HG03066 (cell line): ENCODE data around the gene SDR9C7.
"Not testable (repeated sequence)": the region's sequence is repeated elsewhere in the genome, so short reads cannot be mapped to it uniquely, and the experiment has no call there.

Source experiments
- ATAC-seq: cut with Tn5 transposase; IDR thresholded peaks from one replicate; pipeline ENCODE4 v1.9.1; 2021; ENCODE audit warnings: low read depth; ENCODE audit not compliant: unreplicated experiment

The SDR9C7 gene

GRCh38 chr12:56918139-56918538 is 16.1 kb downstream of the SDR9C7 start:
- ATAC-seq = not testable (repeated sequence)

GRCh38 chr12:56916996-56917333 is 17.2 kb downstream of the SDR9C7 start:
- no peak for ATAC-seq

GRCh38 chr12:56916296-56916995 is 17.8 kb downstream of the SDR9C7 start:
- no peak for ATAC-seq

GRCh38 chr12:56914724-56915123 is 19.5 kb downstream of the SDR9C7 start:
- ATAC-seq = no peak

- no peak for ATAC-seq
Measured at GRCh38 chr12:56914256-56914655, 20.0 kb downstream of the SDR9C7 start.

- ATAC-seq = not testable (repeated sequence)
Measured at GRCh38 chr12:56909403-56909802, 24.8 kb downstream of the SDR9C7 start.

- ATAC-seq = no peak
Measured at GRCh38 chr12:56908136-56908535, 26.1 kb downstream of the SDR9C7 start.

- no peak for ATAC-seq
Measured at GRCh38 chr12:56905852-56906251, 28.4 kb downstream of the SDR9C7 start.

GRCh38 chr12:56903374-56903773 is 30.8 kb downstream of the SDR9C7 start:
- ATAC-seq = no peak

GRCh38 chr12:56901313-56901712 is 32.9 kb downstream of the SDR9C7 start:
- ATAC-seq = not testable (repeated sequence)

- no peak for ATAC-seq
Measured at GRCh38 chr12:56900583-56900982, 33.6 kb downstream of the SDR9C7 start.

- ATAC-seq = no peak
Measured at GRCh38 chr12:56898938-56899337, 35.3 kb downstream of the SDR9C7 start.

GRCh38 chr12:56897844-56898361 is 36.3 kb downstream of the SDR9C7 start:
- ATAC-seq = no peak

GRCh38 chr12:56896082-56896481 is 38.1 kb downstream of the SDR9C7 start:
- ATAC-seq = no peak

GRCh38 chr12:56894698-56895368 is 39.4 kb downstream of the SDR9C7 start:
- no peak for ATAC-seq

GRCh38 chr12:56891885-56892284 is 42.3 kb downstream of the SDR9C7 start:
- ATAC-seq = not testable (repeated sequence)

- ATAC-seq = no peak
Measured at GRCh38 chr12:56886319-56886718, 47.9 kb downstream of the SDR9C7 start.

- no peak for ATAC-seq
Measured at GRCh38 chr12:56885316-56885715, 48.9 kb downstream of the SDR9C7 start.

- ATAC-seq = no peak
Measured at GRCh38 chr12:56884421-56884820, 49.8 kb downstream of the SDR9C7 start.

GRCh38 chr12:56882407-56882806 is 51.8 kb downstream of the SDR9C7 start:
- not testable (repeated sequence) for ATAC-seq

GRCh38 chr12:56880125-56880992 is 53.8 kb downstream of the SDR9C7 start:
- ATAC-seq = no peak
